Panc1 (cell line): ENCODE results near the gene NPHP4. TPM values are rescaled to one million over a fixed set of nuclear protein-coding genes. Genes with fewer than 3 reads are reported as not detected.

ENCODE experiments used
- ATAC-seq: fragments of 200-7000 bp; cut with Tn5 transposase; 2 replicates; pipeline ENCODE4 v1.9.1; 2020; ENCODE audit warnings: mild to moderate bottlenecking, moderate library complexity
- BruUV-seq: library from RNA; stranded (reverse); fragments of 400-500 nt; replicated peaks from 2 replicates; lab custom pipeline; 2021; lab: Mats Ljungman, UMichigan
- CTCF ChIA-PET: fragments of 300-600 bp; sonication (Branson Sonifier 250); formaldehyde crosslinking; loops from one replicate; lab custom pipeline; 2022; ENCODE audit warnings: antibody characterized with exemption; lab: Charles Lee
- POLR2A ChIA-PET: fragments of 300-600 bp; sonication (Branson Sonifier 250); formaldehyde crosslinking; loops from one replicate; lab custom pipeline; 2022; ENCODE audit warnings: antibody characterized with exemption; lab: Charles Lee
- DNase-seq: peaks from one replicate; pipeline ENCODE4 v3.0.0-alpha.2; 2010; ENCODE audit warnings: low read depth, low spot score
- H3K27ac ChIP-seq: 2 replicates; pipeline ENCODE4 v1.5.1; 2011; ENCODE audit warnings: mild to moderate bottlenecking, low read length, inconsistent platforms
- H3K27me3 ChIP-seq: fragments of 200-500 bp; sonication (Bioruptor generic); 2 replicates; pipeline ENCODE4 v1.6.0; 2014; ENCODE audit warnings: low read length, inconsistent platforms; ENCODE audit not compliant: control insufficient read depth, insufficient read depth
- H3K36me3 ChIP-seq: fragments of 200-500 bp; sonication (Bioruptor generic); 2 replicates; pipeline ENCODE4 v1.5.1; 2014; ENCODE audit warnings: inconsistent platforms, mild to moderate bottlenecking, low read length, moderate library complexity; ENCODE audit not compliant: control insufficient read depth, insufficient read depth
- H3K4me1 ChIP-seq: 2 replicates; pipeline ENCODE4 v1.5.1; 2011; ENCODE audit warnings: inconsistent platforms, mild to moderate bottlenecking, low read length, moderate library complexity; ENCODE audit not compliant: control insufficient read depth, insufficient read depth
- H3K4me3 ChIP-seq, 2 experiments: 2 replicates each; pipeline ENCODE4 v1.5.1; 2011 to 2012; ENCODE audit warnings: low read depth in 2 of 2, low read length in 2 of 2, mild to moderate bottlenecking in 2 of 2, inconsistent platforms in 1 of 2, moderate library complexity in 1 of 2
- H3K9me3 ChIP-seq: fragments of 200-500 bp; sonication (Bioruptor generic); 2 replicates; pipeline ENCODE4 v1.5.1; 2014; ENCODE audit warnings: low read depth, mild to moderate bottlenecking, inconsistent platforms, low read length, moderate library complexity; ENCODE audit not compliant: control insufficient read depth, insufficient read depth
- POLR2AphosphoS5 ChIP-seq: IDR thresholded peaks from 2 replicates; pipeline ENCODE4 v1.6.1; 2012; ENCODE audit warnings: mild to moderate bottlenecking, low read depth, low read length, moderate library complexity
- REST ChIP-seq, 2 experiments: IDR thresholded peaks; 2 replicates each; pipeline ENCODE4 v1.6.1; 2011 to 2012; ENCODE audit warnings: low read depth in 2 of 2, control low read depth in 1 of 2, low read length in 1 of 2, mild to moderate bottlenecking in 1 of 2, moderate library complexity in 1 of 2; ENCODE audit not compliant: insufficient read depth in 1 of 2
- SIN3A ChIP-seq: IDR thresholded peaks from 2 replicates; pipeline ENCODE4 v1.6.1; 2012; ENCODE audit warnings: low read depth, mild to moderate bottlenecking, low read length, moderate library complexity, borderline replicate concordance; ENCODE audit not compliant: insufficient read depth
- TCF7L2 ChIP-seq: IDR thresholded peaks from 2 replicates; pipeline ENCODE4 v1.6.1; 2011; ENCODE audit warnings: mild to moderate bottlenecking, low read depth, low read length, inconsistent platforms
- in situ Hi-C: cut with HindIII; loops from 2 replicates; pipeline ENCODE4 v1.10.0; 2016; ENCODE audit warnings: low sequenced_read_pairs, low pct_unique_long_range_greater_than_20kb
- intact Hi-C: fragments of 100-400 bp; cut with micrococcal nuclease; formaldehyde crosslinking; loops from one replicate; pipeline ENCODE4 v1.10.0; 2022; ENCODE audit not compliant: unreplicated experiment
- total RNA-seq: library from RNA; stranded (reverse); gene quantifications from one replicate; pipeline ENCODE4 v1.2.1, GENCODE V29; 2021; ENCODE audit not compliant: unreplicated experiment
- TF ChIP-seq, protein P1 (sequence below): fragments of 450-650 bp; IDR thresholded peaks from 2 replicates; pipeline ENCODE4 v1.5.1; 2017; ENCODE audit warnings: mild to moderate bottlenecking

Gene NPHP4
- total RNA-seq, 1 experiment from 2014 or later: 20.1 TPM

DNA sequence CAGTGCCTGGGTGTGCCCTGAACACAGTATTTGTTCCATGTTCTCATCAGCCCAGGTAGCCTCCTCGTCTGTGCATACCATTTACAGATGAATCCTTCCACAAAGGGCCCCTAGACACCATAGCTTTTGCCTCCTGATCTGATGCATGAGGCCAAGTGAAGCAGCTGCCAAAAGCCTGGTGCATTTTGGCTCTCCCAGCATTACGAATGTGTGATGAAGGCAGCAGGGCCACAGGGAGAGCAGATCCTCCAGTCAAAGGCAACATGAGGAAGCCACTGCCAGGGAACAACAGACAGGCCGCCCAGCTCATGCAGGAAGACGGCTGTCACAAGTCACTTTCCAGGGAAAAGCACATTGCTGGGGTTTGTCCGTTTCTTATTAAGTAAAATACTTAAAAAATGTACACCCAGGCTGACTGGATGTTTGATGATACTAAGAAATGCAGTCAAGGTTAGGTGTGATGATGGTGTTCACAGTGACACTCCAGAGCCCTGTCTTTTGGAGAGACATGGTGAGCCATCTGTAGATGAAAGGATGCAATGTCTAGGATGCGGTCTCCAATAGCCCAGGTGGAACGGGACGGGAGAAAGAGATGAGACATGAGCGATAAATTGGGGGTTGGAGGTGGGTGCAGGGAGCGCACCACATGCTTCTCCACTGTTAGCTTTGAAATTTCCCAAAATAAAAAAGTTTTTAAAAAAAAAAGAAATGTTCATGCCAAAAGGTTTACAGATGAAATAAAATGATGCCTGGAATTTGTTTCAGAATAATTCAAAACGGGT, 48.7 kb downstream of the NPHP4 start:
- intact Hi-C loops (no loop called here), in situ Hi-C loops (no loop called here)
- TF ChIP-seq REST (IDR thresholded peaks at IDR 0.05; ENCODE audit: insufficient read depth in 1 of 2, low read depth in 2 of 2, low read length in 1 of 2) (no peak), POLR2AphosphoS5 (no peak), SIN3A (no peak), TCF7L2 (no peak)
- TF ChIP-seq, protein P1, sequence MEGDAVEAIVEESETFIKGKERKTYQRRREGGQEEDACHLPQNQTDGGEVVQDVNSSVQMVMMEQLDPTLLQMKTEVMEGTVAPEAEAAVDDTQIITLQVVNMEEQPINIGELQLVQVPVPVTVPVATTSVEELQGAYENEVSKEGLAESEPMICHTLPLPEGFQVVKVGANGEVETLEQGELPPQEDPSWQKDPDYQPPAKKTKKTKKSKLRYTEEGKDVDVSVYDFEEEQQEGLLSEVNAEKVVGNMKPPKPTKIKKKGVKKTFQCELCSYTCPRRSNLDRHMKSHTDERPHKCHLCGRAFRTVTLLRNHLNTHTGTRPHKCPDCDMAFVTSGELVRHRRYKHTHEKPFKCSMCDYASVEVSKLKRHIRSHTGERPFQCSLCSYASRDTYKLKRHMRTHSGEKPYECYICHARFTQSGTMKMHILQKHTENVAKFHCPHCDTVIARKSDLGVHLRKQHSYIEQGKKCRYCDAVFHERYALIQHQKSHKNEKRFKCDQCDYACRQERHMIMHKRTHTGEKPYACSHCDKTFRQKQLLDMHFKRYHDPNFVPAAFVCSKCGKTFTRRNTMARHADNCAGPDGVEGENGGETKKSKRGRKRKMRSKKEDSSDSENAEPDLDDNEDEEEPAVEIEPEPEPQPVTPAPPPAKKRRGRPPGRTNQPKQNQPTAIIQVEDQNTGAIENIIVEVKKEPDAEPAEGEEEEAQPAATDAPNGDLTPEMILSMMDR: no peak
- no peak overlapping the region for H3K4me3 ChIP-seq
- no peaks in the 10 kb centered on the region for H3K9me3 ChIP-seq
- BruUV-seq: no TSS peak
- no peak for DNase-seq
- CTCF ChIA-PET: no interaction called here
- no peak overlapping the region for H3K27ac ChIP-seq
- ATAC-seq: no peak
- no peaks in the 10 kb centered on the region for H3K27me3 ChIP-seq
- no peaks in the 10 kb centered on the region for H3K4me1 ChIP-seq
- POLR2A ChIA-PET: no interaction called here
- H3K36me3 ChIP-seq: no peaks in the 10 kb centered on the region

DNA sequence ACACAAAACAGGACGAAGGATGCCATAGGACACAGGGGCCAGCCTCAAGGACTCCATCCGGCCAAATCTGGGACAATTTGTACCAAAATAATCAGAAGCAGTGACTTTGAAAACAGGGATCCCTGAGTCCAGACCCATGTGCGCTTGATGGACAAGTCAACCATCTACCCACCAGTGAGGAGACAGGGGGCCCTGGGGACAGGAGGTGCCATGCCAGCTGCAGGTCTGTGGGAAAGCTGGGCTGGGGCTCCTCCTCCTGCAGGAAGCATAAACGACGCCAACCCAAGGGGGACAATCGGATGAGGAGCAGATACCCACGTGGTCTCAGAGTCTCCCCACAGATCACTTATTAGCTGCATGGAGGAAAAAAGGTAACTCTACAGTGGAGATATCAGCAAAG, 50.6 kb downstream of the NPHP4 start:
- POLR2A ChIA-PET: no interaction called here
- CTCF ChIA-PET: no interaction called here
- DNase-seq (no peak), ATAC-seq (no peak)
- in situ Hi-C loops (no loop called here), intact Hi-C loops (no loop called here)
- TF ChIP-seq, protein P1: no peak
- TF ChIP-seq SIN3A (no peak), POLR2AphosphoS5 (no peak), REST (IDR thresholded peaks at IDR 0.05; ENCODE audit: insufficient read depth in 1 of 2, low read depth in 2 of 2, low read length in 1 of 2) (no peak), TCF7L2 (no peak)
- no peaks in the 10 kb centered on the region for H3K9me3 ChIP-seq
- H3K27ac ChIP-seq: no peak overlapping the region
- no peak overlapping the region for H3K4me3 ChIP-seq
- H3K36me3 ChIP-seq: no peaks in the 10 kb centered on the region
- H3K27me3 ChIP-seq: no peaks in the 10 kb centered on the region
- no peaks in the 10 kb centered on the region for H3K4me1 ChIP-seq
- BruUV-seq: no TSS peak
